H9 (cell line): ENCODE results near the gene MRAS. TPM values are rescaled to one million over a fixed set of nuclear protein-coding genes. Genes with fewer than 3 reads are reported as not detected.

Experiments used
- DNase-seq: peaks from one replicate; pipeline ENCODE4 v3.0.0-alpha.2; 2017
- H2AFZ ChIP-seq: one replicate; pipeline ENCODE4 v1.6.1; 2013; ENCODE audit warnings: mild to moderate bottlenecking, low read length, control low read depth, moderate library complexity
- H2AK5ac ChIP-seq: 2 replicates; pipeline ENCODE4 v1.6.1; 2013; ENCODE audit warnings: low read length, control low read depth, mixed read lengths; ENCODE audit not compliant: insufficient read length
- H2BK120ac ChIP-seq: one replicate; pipeline ENCODE4 v1.6.1; 2013; ENCODE audit warnings: low read depth, mild to moderate bottlenecking, low read length, control low read depth, inconsistent platforms; ENCODE audit not compliant: poor library complexity, severe bottlenecking
- H2BK12ac ChIP-seq: 2 replicates; pipeline ENCODE4 v1.6.1; 2013; ENCODE audit warnings: low read length, control low read depth, mixed read lengths, low read depth; ENCODE audit not compliant: insufficient read length
- H2BK15ac ChIP-seq: 2 replicates; pipeline ENCODE4 v1.6.1; 2013; ENCODE audit warnings: low read depth, low read length, control low read depth
- H2BK20ac ChIP-seq: one replicate; pipeline ENCODE4 v1.6.1; 2013; ENCODE audit warnings: low read depth, mild to moderate bottlenecking, low read length, control low read depth, inconsistent platforms; ENCODE audit not compliant: poor library complexity, severe bottlenecking
- H2BK5ac ChIP-seq: 2 replicates; pipeline ENCODE4 v1.6.1; 2013; ENCODE audit warnings: low read length, control low read depth, mixed read lengths; ENCODE audit not compliant: insufficient read length
- H3K14ac ChIP-seq: 2 replicates; pipeline ENCODE4 v1.6.1; 2013; ENCODE audit warnings: low read length, control low read depth; ENCODE audit not compliant: insufficient read depth
- H3K18ac ChIP-seq: 2 replicates; pipeline ENCODE4 v1.6.1; 2013; ENCODE audit warnings: low read depth, mild to moderate bottlenecking, mixed read lengths, low read length, control low read depth; ENCODE audit not compliant: insufficient read length
- H3K23ac ChIP-seq: 2 replicates; pipeline ENCODE4 v1.6.1; 2013; ENCODE audit warnings: low read length, control low read depth, mixed read lengths, low read depth; ENCODE audit not compliant: insufficient read length
- H3K23me2 ChIP-seq: 2 replicates; pipeline ENCODE4 v1.6.1; 2013; ENCODE audit warnings: low read depth, mild to moderate bottlenecking, mixed read lengths, low read length, control low read depth; ENCODE audit not compliant: insufficient read length, poor library complexity, severe bottlenecking
- H3K27ac ChIP-seq: 2 replicates; pipeline ENCODE4 v1.5.1; 2013; ENCODE audit warnings: low read length, control low read depth, mixed read lengths, low read depth; ENCODE audit not compliant: insufficient read length
- H3K27me3 ChIP-seq: 2 replicates; pipeline ENCODE4 v1.6.1; 2013; ENCODE audit warnings: low read length, control low read depth, inconsistent platforms; ENCODE audit not compliant: insufficient read depth
- H3K4ac ChIP-seq: 2 replicates; pipeline ENCODE4 v1.6.1; 2013; ENCODE audit warnings: low read depth, mild to moderate bottlenecking, control low read depth, inconsistent platforms, low read length, moderate library complexity
- H3K4me1 ChIP-seq: 2 replicates; pipeline ENCODE4 v1.6.1; 2013; ENCODE audit warnings: low read length, control low read depth, inconsistent platforms; ENCODE audit not compliant: insufficient read depth
- H3K4me2 ChIP-seq: 2 replicates; pipeline ENCODE4 v1.6.1; 2013; ENCODE audit warnings: low read length, control low read depth, mixed read lengths; ENCODE audit not compliant: insufficient read length, insufficient read depth
- H3K56ac ChIP-seq: 2 replicates; pipeline ENCODE4 v1.6.1; 2013; ENCODE audit warnings: low read depth, mild to moderate bottlenecking, mixed read lengths, low read length, control low read depth; ENCODE audit not compliant: insufficient read length
- H3K79me1 ChIP-seq: 2 replicates; pipeline ENCODE4 v1.6.1; 2013; ENCODE audit warnings: low read depth, mild to moderate bottlenecking, moderate library complexity, low read length, control low read depth, inconsistent platforms; ENCODE audit not compliant: insufficient read depth, poor library complexity, severe bottlenecking
- H3K79me2 ChIP-seq: 2 replicates; pipeline ENCODE4 v1.6.1; 2013; ENCODE audit warnings: low read length, control low read depth, inconsistent platforms; ENCODE audit not compliant: insufficient read depth
- H3K9ac ChIP-seq: 2 replicates; pipeline ENCODE4 v1.6.1; 2013; ENCODE audit warnings: low read length, control low read depth, mixed read lengths; ENCODE audit not compliant: insufficient read length; ENCODE audit errors: extremely low read depth
- H3K9me3 ChIP-seq: one replicate; pipeline ENCODE4 v1.6.1; 2013; ENCODE audit warnings: low read depth, low read length, inconsistent platforms; ENCODE audit not compliant: control insufficient read depth
- H3T11ph ChIP-seq: one replicate; pipeline ENCODE4 v1.6.1; 2013; ENCODE audit warnings: mild to moderate bottlenecking, low read length, control low read depth, inconsistent platforms
- H4K20me1 ChIP-seq: one replicate; pipeline ENCODE4 v1.6.1; 2013; ENCODE audit not compliant: control insufficient read depth, insufficient read length, insufficient read depth
- H4K5ac ChIP-seq: 2 replicates; pipeline ENCODE4 v1.6.1; 2013; ENCODE audit warnings: low read depth, mild to moderate bottlenecking, mixed read lengths, low read length, control low read depth; ENCODE audit not compliant: insufficient read length
- H4K8ac ChIP-seq: replicated peaks from 2 replicates; pipeline ENCODE4 v1.6.1; 2013; ENCODE audit warnings: low read length, control low read depth, mixed read lengths, low read depth; ENCODE audit not compliant: insufficient read length
- H4K91ac ChIP-seq: 2 replicates; pipeline ENCODE4 v1.6.1; 2013; ENCODE audit warnings: low read depth, mild to moderate bottlenecking, moderate library complexity, mixed read lengths, low read length, control low read depth; ENCODE audit not compliant: insufficient read length
- H3K27ac Mint-ChIP-seq, 3 experiments: 2 replicates in 2 of 3; 3 replicates in 1 of 3; pipeline ENCODE4 v1.8.0; 2020 to 2021; ENCODE audit warnings: mixed read lengths in 3 of 3, mild to moderate bottlenecking in 1 of 3, moderate library complexity in 1 of 3
- H3K27me3 Mint-ChIP-seq: 2 replicates; pipeline ENCODE4 v1.8.0; 2021; ENCODE audit warnings: low read depth, mild to moderate bottlenecking, moderate library complexity, mixed read lengths
- H3K36me3 Mint-ChIP-seq, 3 experiments: 2 replicates in 2 of 3; 3 replicates in 1 of 3; pipeline ENCODE4 v1.8.0; 2020 to 2021; ENCODE audit warnings: low read depth in 3 of 3, mixed read lengths in 3 of 3; ENCODE audit not compliant: insufficient read depth in 1 of 3
- H3K4me1 Mint-ChIP-seq, 2 experiments: 2 replicates each; pipeline ENCODE4 v1.8.0; 2020; ENCODE audit warnings: mixed read lengths in 2 of 2
- H3K4me3 Mint-ChIP-seq, 2 experiments: 2 replicates in 1 of 2; 3 replicates in 1 of 2; pipeline ENCODE4 v1.8.0; 2020 to 2021; ENCODE audit warnings: mild to moderate bottlenecking in 2 of 2, mixed read lengths in 2 of 2, moderate library complexity in 1 of 2
- H3K9me3 Mint-ChIP-seq, 2 experiments: 2 replicates in 1 of 2; 3 replicates in 1 of 2; pipeline ENCODE4 v1.8.0; 2020; ENCODE audit warnings: mild to moderate bottlenecking in 2 of 2, mixed read lengths in 2 of 2, moderate library complexity in 1 of 2
- CTCF ChIP-seq: fragments of 200-600 bp; sonication (generic); conservative IDR thresholded peaks from 3 replicates; pipeline ENCODE4 v1.8.0; 2021; ENCODE audit warnings: antibody characterized with exemption, mild to moderate bottlenecking
- WGBS: extraction: QIAGEN DNeasy Blood & Tissue Kit; methylation state at CpG from one replicate; pipeline ENCODE4 v1.1.7; 2013; ENCODE audit warnings: missing lambda C conversion rate, low lambda C conversion rate, mixed read lengths; ENCODE audit not compliant: insufficient read length; ENCODE audit errors: extremely low coverage; 5-methylcytosine and 5-hydroxymethylcytosine counted together
- total RNA-seq: library from RNA; stranded (reverse); gene quantifications from 2 replicates; pipeline ENCODE4 v1.2.1, GENCODE V29; 2021

The MRAS gene
- total RNA-seq, 1 experiment from 2014 or later = 10.9 TPM

- Mint-ChIP-seq H3K4me1 (peaks cover 17 to 23% of the 10 kb centered on the region in 2 experiments), H3K27ac (no peak overlapping the region; a peak in 1 of 7 replicates), H3K36me3 (no peaks in the 10 kb centered on the region), H3K4me3 (peak overlapping the region; percentile 82 to 91), H3K27me3 (peaks cover 8% of the 10 kb centered on the region), H3K9me3 (no peaks in the 10 kb centered on the region)
- Histone ChIP-seq H2BK15ac (no peak overlapping the region), H3K4me2 (peak overlapping the region; percentile 55), H4K20me1 (no peaks in the 10 kb centered on the region), H3K79me2 (no peaks in the 10 kb centered on the region), H3K4ac (no peak overlapping the region), H3K79me1 (no peaks in the 10 kb centered on the region), H3K56ac (no peak overlapping the region), H3K23ac (no peak overlapping the region), H4K91ac (no peak overlapping the region), H3K9me3 (no peaks in the 10 kb centered on the region), H4K5ac (no peak overlapping the region), H3K4me1 (peaks cover 4% of the 10 kb centered on the region), H3K27me3 (no peaks in the 10 kb centered on the region), H2AK5ac (no peak overlapping the region), H3K9ac (no peak overlapping the region), H3K14ac (no peak overlapping the region), H3K18ac (no peak overlapping the region), H3K23me2 (peaks cover 7% of the 10 kb centered on the region), H2BK120ac (no peak overlapping the region), H2BK5ac (no peak overlapping the region), H3T11ph (no peak overlapping the region), H2BK12ac (no peak overlapping the region), H2BK20ac (no peak overlapping the region), H3K27ac (no peak overlapping the region), H4K8ac (no peak overlapping the region), H2AFZ (no peak overlapping the region)
- WGBS = no CpG with 5 or more reads among the region's 7 CpGs
- DNase-seq = no peak
- no peak for TF ChIP-seq CTCF
Measured at GRCh38 chr3:138329984-138330293, 18.4 kb upstream of the MRAS start.
